ENCODE measurements around the gene CAPS.
A peak's percentile ranks its signal among the peaks of the same experiment; 100 is the strongest.

The CAPS gene

DNA sequence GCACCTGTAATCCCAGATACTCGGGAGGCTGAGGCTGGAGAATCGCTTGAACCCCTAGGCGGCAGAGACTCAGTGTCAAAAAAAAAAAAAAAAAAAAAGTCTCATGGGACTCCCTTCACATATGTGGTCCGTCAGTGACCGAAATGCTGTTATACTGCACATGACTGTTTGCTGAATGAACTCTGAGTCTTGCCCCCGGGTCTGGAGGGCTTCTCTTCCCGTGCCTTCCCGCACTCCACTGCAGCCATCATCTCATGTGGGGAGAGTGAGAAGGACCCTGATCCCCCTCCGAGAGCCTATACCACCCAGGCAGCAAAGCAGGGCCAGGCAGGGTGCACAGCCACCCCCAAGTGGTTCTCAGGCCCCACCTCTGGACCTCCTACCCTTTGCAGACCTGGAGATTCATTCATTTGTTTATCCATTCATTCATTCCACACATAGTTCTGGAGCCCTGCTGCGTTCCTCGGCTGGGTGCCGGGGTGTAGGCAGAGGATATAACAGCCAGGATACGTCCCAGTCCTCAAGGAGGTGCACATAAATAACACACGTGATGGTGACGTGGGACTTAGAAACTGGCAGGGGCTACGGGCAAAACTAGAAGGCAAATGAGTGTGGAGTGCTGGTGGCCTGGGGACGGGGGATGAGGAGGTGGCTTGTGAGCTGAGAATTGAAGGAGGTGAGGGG, 24.6 kb upstream of the CAPS start:
- no peak overlapping the region for H3K4me3 ChIP-seq (ENCODE audit: low read depth, low read length)
- peak; percentile 45 for DNase-seq (ENCODE audit: low read depth)
- TF ChIP-seq, protein P1, sequence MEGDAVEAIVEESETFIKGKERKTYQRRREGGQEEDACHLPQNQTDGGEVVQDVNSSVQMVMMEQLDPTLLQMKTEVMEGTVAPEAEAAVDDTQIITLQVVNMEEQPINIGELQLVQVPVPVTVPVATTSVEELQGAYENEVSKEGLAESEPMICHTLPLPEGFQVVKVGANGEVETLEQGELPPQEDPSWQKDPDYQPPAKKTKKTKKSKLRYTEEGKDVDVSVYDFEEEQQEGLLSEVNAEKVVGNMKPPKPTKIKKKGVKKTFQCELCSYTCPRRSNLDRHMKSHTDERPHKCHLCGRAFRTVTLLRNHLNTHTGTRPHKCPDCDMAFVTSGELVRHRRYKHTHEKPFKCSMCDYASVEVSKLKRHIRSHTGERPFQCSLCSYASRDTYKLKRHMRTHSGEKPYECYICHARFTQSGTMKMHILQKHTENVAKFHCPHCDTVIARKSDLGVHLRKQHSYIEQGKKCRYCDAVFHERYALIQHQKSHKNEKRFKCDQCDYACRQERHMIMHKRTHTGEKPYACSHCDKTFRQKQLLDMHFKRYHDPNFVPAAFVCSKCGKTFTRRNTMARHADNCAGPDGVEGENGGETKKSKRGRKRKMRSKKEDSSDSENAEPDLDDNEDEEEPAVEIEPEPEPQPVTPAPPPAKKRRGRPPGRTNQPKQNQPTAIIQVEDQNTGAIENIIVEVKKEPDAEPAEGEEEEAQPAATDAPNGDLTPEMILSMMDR (conservative IDR thresholded peaks at IDR 0.05; ENCODE audit: low read depth, low read length), result no peak

DNA sequence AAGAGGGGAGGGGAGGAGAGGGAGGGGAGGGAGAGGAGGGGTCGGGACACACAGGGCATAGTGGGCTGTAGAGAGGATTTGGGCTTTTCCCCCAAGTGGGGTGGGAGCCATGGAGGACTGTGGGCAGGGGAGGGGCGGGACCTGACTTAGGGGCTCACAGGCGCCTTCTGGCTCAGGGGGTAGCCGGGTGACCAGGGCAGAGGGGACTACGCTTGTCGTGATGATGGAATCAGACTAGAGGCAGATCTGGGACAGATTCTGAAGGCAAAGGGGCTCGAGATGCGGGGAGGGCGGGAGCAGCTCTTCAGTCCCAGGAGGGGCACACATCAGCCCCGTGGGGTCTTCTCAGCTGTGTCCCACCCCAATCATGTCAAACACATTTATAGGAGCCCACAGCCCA, 24.0 kb upstream of the CAPS start:
- no peak for DNase-seq (ENCODE audit: low read depth)
- H3K4me3 ChIP-seq (ENCODE audit: low read depth, low read length), result no peak overlapping the region
- TF ChIP-seq, protein P1 (conservative IDR thresholded peaks at IDR 0.05; ENCODE audit: low read depth, low read length), result no peak

DNA sequence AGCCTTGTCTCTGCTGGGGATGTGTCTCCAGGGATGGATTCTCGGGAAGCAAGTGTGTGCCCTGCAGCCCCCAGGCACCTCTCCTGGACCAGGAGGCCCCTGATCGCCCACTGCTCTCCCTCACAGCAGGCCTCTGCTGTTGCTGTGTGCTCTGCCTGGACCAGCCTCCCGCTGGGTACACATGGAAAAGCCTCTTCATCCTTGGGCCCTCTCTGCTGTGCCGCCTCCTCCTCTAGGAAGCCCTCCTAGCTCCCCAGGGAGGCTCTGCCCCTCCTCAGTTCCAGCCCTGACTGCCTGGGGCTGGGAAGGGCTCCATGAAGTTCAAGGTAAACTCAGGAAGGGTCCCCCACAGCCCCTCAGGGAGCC, 22.5 kb upstream of the CAPS start:
- no peak for DNase-seq (ENCODE audit: low read depth)
- no peak overlapping the region for H3K4me3 ChIP-seq (ENCODE audit: low read depth, low read length)
- TF ChIP-seq, protein P1 (conservative IDR thresholded peaks at IDR 0.05; ENCODE audit: low read depth, low read length), result no peak

DNA sequence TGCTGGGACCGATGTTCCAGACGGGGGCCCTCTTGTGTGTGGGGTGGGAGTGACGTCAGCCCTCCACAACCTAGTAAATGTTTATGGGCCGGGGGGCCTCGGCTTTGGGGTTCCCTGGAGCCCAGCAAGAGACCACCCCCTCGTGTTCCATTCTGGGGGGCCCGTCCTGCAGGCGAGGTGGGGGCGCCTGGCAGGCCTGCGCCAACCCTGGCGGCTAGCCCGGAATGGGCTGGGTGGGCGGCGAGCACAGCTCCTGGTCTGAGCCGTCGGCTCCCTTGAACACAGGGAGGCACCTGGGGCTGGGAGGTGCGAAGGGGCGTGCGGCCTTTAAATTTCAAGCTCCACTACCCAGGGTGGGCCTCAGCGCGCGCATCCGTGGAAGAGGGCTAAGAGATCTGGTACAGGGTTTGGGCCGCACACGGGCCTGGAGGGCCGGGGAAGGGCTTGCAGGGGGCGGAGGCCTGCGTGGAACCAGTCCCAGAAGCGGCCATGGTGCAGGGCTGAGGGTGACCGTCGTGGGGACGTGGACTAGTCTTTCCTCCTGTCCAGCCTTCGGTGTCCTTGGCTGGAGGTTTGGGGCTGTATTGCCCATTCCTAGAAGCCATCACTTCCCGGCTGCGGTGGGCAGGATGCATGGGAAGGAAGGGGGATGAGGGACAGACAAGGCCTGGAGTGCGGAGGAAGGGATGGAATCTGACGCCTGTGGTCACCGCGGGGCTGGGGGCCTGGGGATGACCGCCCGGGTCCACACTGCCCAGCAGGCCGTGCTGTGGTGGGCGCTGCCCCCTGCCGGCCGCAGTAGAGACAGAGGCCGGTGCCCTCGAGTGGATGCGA, 21.9 kb upstream of the CAPS start:
- DNase-seq (ENCODE audit: low read depth), result peak; percentile 51
- H3K4me3 ChIP-seq (ENCODE audit: low read depth, low read length), result no peak overlapping the region

GRCh38 chr19:5892772-5893275, 21.2 kb upstream of the CAPS start:
- no peak overlapping the region for H3K4me3 ChIP-seq (ENCODE audit: low read depth, low read length)
- no peak for DNase-seq (ENCODE audit: low read depth)
- TF ChIP-seq, protein P1 (conservative IDR thresholded peaks at IDR 0.05; ENCODE audit: low read depth, low read length), result no peak

More for the DNA sequence above, 21.9 kb upstream of the CAPS start:
- TF ChIP-seq, protein P1 (conservative IDR thresholded peaks at IDR 0.05; ENCODE audit: low read depth, low read length), result peak; percentile 80

- no peak overlapping the region for H3K4me3 ChIP-seq (ENCODE audit: low read depth, low read length)
- no peak for DNase-seq (ENCODE audit: low read depth)
- TF ChIP-seq, protein P1 (conservative IDR thresholded peaks at IDR 0.05; ENCODE audit: low read depth, low read length), result no peak
Measured at GRCh38 chr19:5893296-5893903, 20.7 kb upstream of the CAPS start.
